ENCODE measurements around the gene CARD10. TPM values are rescaled to one million over a fixed set of nuclear protein-coding genes. Genes with fewer than 3 reads are reported as not detected.
A peak's percentile ranks its signal among the peaks of the same experiment; 100 is the strongest.

Gene CARD10
- total and polyA plus RNA-seq, 2 of the 13 experiments (the other 11 are each of a cell fraction or from before 2014, with no cell fraction given), result 35.2 to 55.8 TPM

GRCh38 chr22:37454857-37455686 is 64.1 kb downstream of the CARD10 start (continued):
- TF ChIP-seq MED8 (CRISPR knock-in tag; IDR thresholded peaks at IDR 0.05; ENCODE audit: insufficient replicate concordance) (no peak), HINFP (CRISPR knock-in tag; IDR thresholded peaks at IDR 0.05; ENCODE audit: low read depth) (no peak), ZNF841 (CRISPR knock-in tag; IDR thresholded peaks at IDR 0.05; ENCODE audit: borderline replicate concordance) (no peak), ZNF704 (CRISPR knock-in tag; IDR thresholded peaks at IDR 0.05; ENCODE audit: borderline replicate concordance) (no peak), ZNF282 (IDR thresholded peaks at IDR 0.05; ENCODE audit: partially characterized antibody) (no peak), SMYD3 (CRISPR knock-in tag; IDR thresholded peaks at IDR 0.05) (no peak), FOXA1 (IDR thresholded peaks at IDR 0.05) (no peak), FOXA1 (CRISPR knock-in tag; IDR thresholded peaks at IDR 0.05) (peak; percentile 97), FOSL2 (CRISPR knock-in tag; IDR thresholded peaks at IDR 0.05) (peak; percentile 96), XRCC5 (optimal IDR thresholded peaks at IDR 0.05; ENCODE audit: low read length) (peak; percentile 60), MLX (CRISPR knock-in tag; IDR thresholded peaks at IDR 0.05) (peak; percentile 59), ZNF33A (CRISPR knock-in tag; IDR thresholded peaks at IDR 0.05; ENCODE audit: borderline replicate concordance) (no peak), ZBTB21 (CRISPR knock-in tag; IDR thresholded peaks at IDR 0.05) (no peak), ZNF883 (CRISPR knock-in tag; IDR thresholded peaks at IDR 0.05; ENCODE audit: not compliant biosample characterization) (no peak), ETV5 (CRISPR knock-in tag; IDR thresholded peaks at IDR 0.05; ENCODE audit: borderline replicate concordance) (peak; percentile 13; the same call in 1 of the 2 replicates), RBM39 (IDR thresholded peaks at IDR 0.05; ENCODE audit: low read depth, low read length, poor library complexity, severe bottlenecking) (no peak), TGIF2 (CRISPR knock-in tag; IDR thresholded peaks at IDR 0.05) (peak; percentile 95), ZNF512 (CRISPR knock-in tag; IDR thresholded peaks at IDR 0.05) (no peak), FOXJ3 (CRISPR knock-in tag; IDR thresholded peaks at IDR 0.05; ENCODE audit: borderline replicate concordance) (no peak), NPAS2 (CRISPR knock-in tag; IDR thresholded peaks at IDR 0.05; ENCODE audit: borderline replicate concordance) (no peak), FOXP1 (IDR thresholded peaks at IDR 0.05) (no peak), FOXP1 (CRISPR knock-in tag; IDR thresholded peaks at IDR 0.05) (peak; percentile 65; the same call in 1 of the 2 replicates), ZBTB38 (CRISPR knock-in tag; IDR thresholded peaks at IDR 0.05) (no peak), ZBTB2 (CRISPR knock-in tag; IDR thresholded peaks at IDR 0.05; ENCODE audit: low read depth) (no peak)

All from HepG2 (cell line).